HG03196 (cell line): ENCODE measurements around the gene APOL6.
"Not testable (repeated sequence)": the region's sequence is repeated elsewhere in the genome, so short reads cannot be mapped to it uniquely, and the experiment has no call there.

ENCODE experiments used
- ATAC-seq: cut with Tn5 transposase; IDR thresholded peaks from one replicate; pipeline ENCODE4 v1.9.1; 2021; ENCODE audit not compliant: unreplicated experiment

The APOL6 gene

DNA sequence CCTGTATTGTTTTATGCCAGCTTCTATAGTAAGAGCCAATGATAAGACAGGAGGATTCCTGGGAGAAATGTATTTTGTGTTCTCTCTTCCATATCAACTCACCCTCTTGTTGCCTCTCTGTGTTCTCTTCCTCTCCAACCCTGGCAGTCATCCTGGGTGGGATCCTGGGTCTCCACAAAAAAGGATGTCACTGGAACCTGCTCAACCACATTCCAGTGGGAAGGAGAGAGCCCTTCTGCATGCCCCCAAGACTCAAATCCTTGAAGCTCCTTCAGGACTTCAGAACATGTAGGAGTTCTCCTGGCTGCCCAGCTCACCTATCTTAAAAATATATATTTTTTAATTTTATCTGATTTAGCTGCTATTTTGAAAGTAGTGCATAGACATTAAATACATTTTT lies 26.1 kb downstream of the APOL6 start:
- ATAC-seq: no peak

GRCh38 chr22:35676065-35676464 lies 27.8 kb downstream of the APOL6 start:
- ATAC-seq: not testable (repeated sequence)

- ATAC-seq: no peak
These were observed 29.4 kb downstream of the APOL6 start for GRCh38 chr22:35677460-35678187.

- no peak for ATAC-seq
These were observed 30.6 kb downstream of the APOL6 start for GRCh38 chr22:35678836-35679235.

GRCh38 chr22:35679492-35679891 lies 31.2 kb downstream of the APOL6 start:
- not testable (repeated sequence) for ATAC-seq

DNA sequence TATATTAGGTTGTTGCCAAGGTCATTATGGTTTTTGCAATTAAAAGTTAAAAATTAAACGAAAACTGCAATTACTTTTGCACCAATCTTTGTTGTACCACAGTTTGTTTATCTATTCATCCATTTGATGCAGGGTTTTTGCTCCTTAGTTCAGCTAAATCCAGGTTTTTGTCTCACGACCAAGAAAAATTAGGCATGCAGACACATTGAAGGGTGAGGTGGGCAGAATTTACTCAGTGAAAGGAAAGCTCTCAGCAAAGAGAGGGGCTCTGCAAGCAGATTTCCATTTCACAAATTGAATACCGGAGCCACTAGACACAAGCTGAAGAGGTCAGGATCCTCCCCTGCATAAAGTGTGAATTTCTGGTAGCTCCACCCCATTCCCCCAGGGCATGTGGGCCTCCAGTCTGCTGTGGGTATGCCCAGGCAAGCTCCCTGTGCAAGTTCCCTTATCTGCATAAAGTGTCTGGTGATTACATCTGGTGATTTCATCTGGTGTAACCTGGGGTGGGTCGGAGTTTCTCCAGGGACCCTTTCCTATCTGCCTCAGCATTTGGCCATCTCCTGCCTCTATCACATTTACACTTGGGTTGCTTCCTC lies 33.3 kb downstream of the APOL6 start:
- ATAC-seq: no peak

DNA sequence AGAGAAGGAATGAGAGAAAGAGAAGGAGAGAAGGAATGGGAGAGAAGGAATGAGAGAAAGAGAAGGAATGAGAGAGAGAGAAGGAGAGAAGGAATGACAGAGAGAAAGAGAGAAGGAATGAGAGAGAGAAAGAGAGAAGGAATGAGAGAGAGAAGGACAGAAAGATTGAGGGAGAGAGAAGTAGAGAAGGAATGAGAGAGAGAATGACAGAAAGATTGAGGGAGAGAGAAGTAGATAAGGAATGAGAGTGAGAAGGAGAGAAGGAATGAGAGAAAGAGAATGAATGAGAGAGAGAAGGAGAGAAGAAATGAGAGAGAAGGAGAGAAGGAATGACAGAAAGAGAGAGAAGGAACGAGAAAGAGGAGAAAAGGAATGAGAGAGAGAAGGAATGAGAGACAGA lies 35.3 kb downstream of the APOL6 start:
- no peak for ATAC-seq

- no peak for ATAC-seq
These were observed 36.0 kb downstream of the APOL6 start for GRCh38 chr22:35684270-35684700.

- no peak for ATAC-seq
These were observed 36.5 kb downstream of the APOL6 start for GRCh38 chr22:35684732-35685131.

- no peak for ATAC-seq
These were observed 37.5 kb downstream of the APOL6 start for GRCh38 chr22:35685731-35686130.

GRCh38 chr22:35686298-35686697 lies 38.1 kb downstream of the APOL6 start:
- ATAC-seq: no peak

DNA sequence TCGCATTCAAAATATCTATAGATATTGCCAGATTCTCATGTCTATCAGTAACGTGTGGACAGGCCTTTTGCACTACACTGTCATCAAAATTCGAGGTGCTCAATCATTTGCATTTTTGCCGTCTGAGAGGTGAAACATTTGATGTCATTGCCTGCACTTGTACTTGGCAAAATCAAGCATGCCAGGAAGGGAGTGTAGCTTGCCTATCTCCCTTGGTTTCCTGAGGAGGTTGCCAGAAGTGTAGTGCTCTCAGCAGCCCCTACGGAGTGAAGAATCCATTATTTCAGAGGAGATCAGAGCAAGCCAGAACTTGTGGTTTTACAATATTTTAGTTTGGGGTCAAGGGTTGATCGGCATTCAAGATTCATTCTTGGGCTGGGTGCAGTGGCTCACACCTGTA lies 39.2 kb downstream of the APOL6 start:
- no peak for ATAC-seq

- no peak for ATAC-seq
These were observed 40.8 kb downstream of the APOL6 start for GRCh38 chr22:35688913-35689675.

DNA sequence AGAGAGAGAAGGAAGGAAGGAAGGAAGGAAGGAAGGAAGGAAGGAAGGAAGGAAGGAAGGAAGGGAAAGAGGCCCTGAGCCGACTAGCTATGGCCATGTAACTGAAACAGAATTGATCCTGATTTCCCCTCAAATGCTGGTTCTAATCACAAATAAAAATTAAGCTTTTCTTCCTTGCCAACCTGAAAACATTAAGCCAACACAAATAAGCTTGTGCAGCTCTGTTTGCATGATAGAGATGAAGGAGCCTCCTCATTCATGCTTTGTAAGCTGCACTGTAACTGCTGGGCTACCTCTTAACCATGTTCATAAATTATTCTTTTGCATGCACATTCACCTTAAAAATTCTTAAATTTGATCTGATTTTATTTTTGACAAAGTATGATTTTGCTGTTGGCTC lies 41.8 kb downstream of the APOL6 start:
- ATAC-seq: no peak

GRCh38 chr22:35695202-35695601 lies 47.0 kb downstream of the APOL6 start:
- ATAC-seq: no peak

- no peak for ATAC-seq
These were observed 48.9 kb downstream of the APOL6 start for GRCh38 chr22:35697142-35697541.

GRCh38 chr22:35699852-35700251 lies 51.6 kb downstream of the APOL6 start:
- ATAC-seq: not testable (repeated sequence)

DNA sequence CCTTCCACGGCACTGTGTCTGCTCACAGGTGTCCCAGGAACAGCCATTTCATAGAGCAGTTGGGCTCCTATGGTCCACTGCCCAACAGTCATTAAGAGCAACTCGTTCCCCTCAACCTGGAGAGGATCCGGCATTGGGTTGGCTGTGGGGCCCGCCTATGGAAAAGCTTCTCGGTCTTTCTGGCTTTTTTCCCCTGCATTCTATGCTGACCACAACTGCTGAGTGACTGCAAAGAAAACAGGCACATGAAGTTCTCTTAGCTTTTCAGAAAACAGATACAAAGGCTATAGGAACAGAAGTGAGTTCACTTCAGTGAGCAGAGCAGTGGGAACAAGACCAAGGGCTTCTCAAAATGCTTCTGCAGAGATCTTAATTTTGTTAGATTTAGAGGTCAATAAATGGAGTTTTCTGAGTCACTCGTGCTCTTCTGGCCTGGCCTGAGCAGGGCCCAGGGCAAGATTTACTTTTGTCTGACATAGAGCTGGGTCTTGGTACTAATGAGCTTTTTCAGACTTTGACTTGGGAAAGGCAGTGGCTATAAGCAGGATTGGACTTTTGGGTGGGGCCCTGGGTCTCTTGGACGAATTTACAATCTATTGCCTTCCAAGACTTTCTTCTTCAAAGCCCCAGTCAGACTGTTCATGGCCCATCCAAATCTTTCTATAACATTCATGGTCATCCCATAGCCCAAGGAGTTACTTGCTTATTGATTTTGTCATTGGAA lies 55.8 kb downstream of the APOL6 start:
- no peak for ATAC-seq

- ATAC-seq: no peak
These were observed 56.9 kb downstream of the APOL6 start for GRCh38 chr22:35705141-35705540.

GRCh38 chr22:35708453-35708852 lies 60.2 kb downstream of the APOL6 start:
- ATAC-seq: no peak

- ATAC-seq: no peak
These were observed 60.7 kb downstream of the APOL6 start for GRCh38 chr22:35708917-35709316.
